ENCODE measurements around the gene NEU2. TPM values are rescaled to one million over a fixed set of nuclear protein-coding genes. Genes with fewer than 3 reads are reported as not detected.

The NEU2 gene
- total RNA-seq, 1 donor from 2014 or later = not detected

DNA sequence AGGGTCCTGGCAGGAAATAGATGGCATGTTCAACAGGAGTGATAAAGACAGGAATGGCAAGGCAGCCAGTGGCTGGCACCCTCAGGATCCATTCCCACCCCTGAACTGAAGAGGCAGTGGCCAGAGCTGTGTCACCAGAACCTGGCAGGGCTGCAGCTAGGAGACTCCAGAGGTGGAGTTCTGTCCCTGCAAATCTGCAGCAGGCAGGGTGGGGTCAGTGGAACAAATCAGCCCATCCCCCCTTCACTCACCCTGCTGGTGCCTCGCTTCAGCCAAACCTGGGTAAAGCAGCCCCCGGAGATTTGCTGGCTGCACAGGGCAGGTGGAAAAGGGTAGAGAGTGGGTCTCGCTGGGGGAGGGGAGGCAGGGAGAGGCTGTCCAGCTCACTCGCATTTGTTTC lies 40.4 kb downstream of the NEU2 start:
- H3K27me3 Mint-ChIP-seq = no peaks in the 10 kb centered on the region
- H3K4me1 Mint-ChIP-seq = peaks cover 45% of the 10 kb centered on the region
- TF ChIP-seq, protein P1, sequence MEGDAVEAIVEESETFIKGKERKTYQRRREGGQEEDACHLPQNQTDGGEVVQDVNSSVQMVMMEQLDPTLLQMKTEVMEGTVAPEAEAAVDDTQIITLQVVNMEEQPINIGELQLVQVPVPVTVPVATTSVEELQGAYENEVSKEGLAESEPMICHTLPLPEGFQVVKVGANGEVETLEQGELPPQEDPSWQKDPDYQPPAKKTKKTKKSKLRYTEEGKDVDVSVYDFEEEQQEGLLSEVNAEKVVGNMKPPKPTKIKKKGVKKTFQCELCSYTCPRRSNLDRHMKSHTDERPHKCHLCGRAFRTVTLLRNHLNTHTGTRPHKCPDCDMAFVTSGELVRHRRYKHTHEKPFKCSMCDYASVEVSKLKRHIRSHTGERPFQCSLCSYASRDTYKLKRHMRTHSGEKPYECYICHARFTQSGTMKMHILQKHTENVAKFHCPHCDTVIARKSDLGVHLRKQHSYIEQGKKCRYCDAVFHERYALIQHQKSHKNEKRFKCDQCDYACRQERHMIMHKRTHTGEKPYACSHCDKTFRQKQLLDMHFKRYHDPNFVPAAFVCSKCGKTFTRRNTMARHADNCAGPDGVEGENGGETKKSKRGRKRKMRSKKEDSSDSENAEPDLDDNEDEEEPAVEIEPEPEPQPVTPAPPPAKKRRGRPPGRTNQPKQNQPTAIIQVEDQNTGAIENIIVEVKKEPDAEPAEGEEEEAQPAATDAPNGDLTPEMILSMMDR (IDR thresholded peaks at IDR 0.05) = no peak
- intact Hi-C loops (cut with micrococcal nuclease) = no loop called here
- H3K4me3 Mint-ChIP-seq = no peak overlapping the region
- H3K9me3 Mint-ChIP-seq = peaks cover 4% of the 10 kb centered on the region
- DNase-seq = no peak
- ATAC-seq (ENCODE audit: low read depth) = no peak
- POLR2A ChIA-PET = interaction anchor here (1.0 to 4.7 kb wide), 3 partner anchors 10 to 27 kb away, joined by 5 to 113 read pairs (median 19); partner anchors contain the start of gene INPP5D
- no peak overlapping the region for H3K27ac Mint-ChIP-seq
- CTCF ChIA-PET = interaction anchor here (0.7 to 1.5 kb wide), 2 partner anchors 27 to 52 kb away, joined by 3 to 5 read pairs; no protein-coding TSS in a partner anchor
- H3K36me3 Mint-ChIP-seq (ENCODE audit: low read depth) = peaks cover 27% of the 10 kb centered on the region

DNA sequence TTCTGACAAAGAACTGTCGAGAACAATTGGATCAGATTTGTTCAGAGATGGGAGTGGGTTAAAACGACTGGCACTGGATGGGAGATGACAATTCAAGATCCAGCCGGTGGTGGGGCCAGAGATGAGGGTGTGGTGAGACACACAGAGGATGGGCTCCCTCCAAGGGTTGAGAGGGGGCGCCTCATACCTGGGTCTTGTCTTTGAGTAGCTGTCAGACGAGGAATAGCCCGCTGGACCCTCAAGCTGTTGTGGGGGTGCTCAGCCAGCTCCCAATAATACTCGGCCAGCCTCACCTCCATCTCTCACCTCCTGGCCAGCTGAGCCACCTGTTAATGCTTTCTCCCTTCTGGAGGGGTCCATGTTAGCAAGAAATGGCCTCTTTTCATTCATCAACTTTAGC lies 41.6 kb downstream of the NEU2 start:
- H3K36me3 Mint-ChIP-seq (ENCODE audit: low read depth) = peaks cover 29% of the 10 kb centered on the region
- H3K27me3 Mint-ChIP-seq = no peaks in the 10 kb centered on the region
- DNase-seq = no peak
- H3K4me3 Mint-ChIP-seq = no peak overlapping the region
- no peak for ATAC-seq (ENCODE audit: low read depth)
- ChIA-PET CTCF (interaction anchor here (1.5 kb wide), 1 partner anchor 50 kb away, joined by 5 read pairs; no protein-coding TSS in a partner anchor), POLR2A (interaction anchor here (0.6 to 4.7 kb wide), 8 partner anchors 9 to 891 kb away, joined by 4 to 113 read pairs (median 16); partner anchors contain the start of gene INPP5D)
- peaks cover 47% of the 10 kb centered on the region for H3K4me1 Mint-ChIP-seq
- intact Hi-C loops (cut with micrococcal nuclease) = no loop called here
- peaks cover 4% of the 10 kb centered on the region for H3K9me3 Mint-ChIP-seq
- H3K27ac Mint-ChIP-seq = no peak overlapping the region
- TF ChIP-seq, protein P1 (IDR thresholded peaks at IDR 0.05) = no peak

DNA sequence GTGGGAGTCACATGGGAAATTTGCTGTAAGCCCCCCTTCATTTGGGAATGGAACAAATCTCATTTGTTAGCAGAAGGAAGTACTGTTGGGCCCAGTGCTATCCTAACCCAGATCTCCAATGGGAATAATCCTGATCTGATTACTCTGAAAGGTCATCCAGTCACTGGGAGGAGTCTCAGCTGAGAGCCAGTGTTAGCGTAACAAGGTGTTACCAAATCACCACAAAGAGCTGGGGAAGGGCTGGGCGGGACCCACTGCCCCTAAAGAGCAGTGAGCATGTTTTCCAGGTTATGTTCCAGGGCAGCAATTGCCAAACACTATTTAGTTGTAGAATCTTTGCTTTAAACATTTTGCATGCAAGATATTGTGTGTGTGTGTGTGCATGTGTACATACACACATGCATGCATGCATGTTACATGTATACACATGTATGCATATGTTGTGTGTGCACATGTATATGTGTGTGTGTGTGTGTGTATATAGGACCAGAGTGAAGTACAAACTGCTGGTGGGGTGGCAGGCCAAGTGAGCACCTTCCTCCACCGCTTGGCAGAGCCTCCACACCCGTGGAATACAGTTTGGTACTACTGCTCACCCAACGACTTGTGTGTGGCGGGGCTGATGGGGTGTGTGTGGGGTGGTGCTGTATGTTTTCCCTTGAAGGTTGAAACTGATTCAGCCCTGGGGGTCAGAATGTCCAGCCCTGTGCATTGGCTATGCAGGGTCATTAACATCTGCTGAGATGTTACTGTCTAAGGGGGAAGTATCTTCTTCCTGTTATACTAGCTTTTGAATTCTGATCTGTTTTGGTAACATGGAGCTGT lies 42.9 kb downstream of the NEU2 start:
- peaks cover 4% of the 10 kb centered on the region for H3K9me3 Mint-ChIP-seq
- peaks cover 29% of the 10 kb centered on the region for H3K36me3 Mint-ChIP-seq (ENCODE audit: low read depth)
- no peaks in the 10 kb centered on the region for H3K27me3 Mint-ChIP-seq
- peaks cover 47% of the 10 kb centered on the region for H3K4me1 Mint-ChIP-seq
- ATAC-seq (ENCODE audit: low read depth) (peak; percentile 35), DNase-seq (no peak)
- no peak overlapping the region for H3K4me3 Mint-ChIP-seq
- TF ChIP-seq, protein P1 (IDR thresholded peaks at IDR 0.05) = no peak
- intact Hi-C loops (cut with micrococcal nuclease) = loop anchor here (5.0 kb wide), 1 partner anchor 67 kb away; no protein-coding TSS in a partner anchor
- POLR2A ChIA-PET = interaction anchor here (0.8 to 4.7 kb wide), 12 partner anchors 9 to 70 kb away, joined by 3 to 113 read pairs (median 10); partner anchors contain the start of gene INPP5D
- CTCF ChIA-PET = interaction anchor here (1.2 to 2.8 kb wide), 5 partner anchors 9 to 27 kb away, joined by 3 to 24 read pairs (median 4); partner anchors contain the start of gene INPP5D
- no peak overlapping the region for H3K27ac Mint-ChIP-seq

DNA sequence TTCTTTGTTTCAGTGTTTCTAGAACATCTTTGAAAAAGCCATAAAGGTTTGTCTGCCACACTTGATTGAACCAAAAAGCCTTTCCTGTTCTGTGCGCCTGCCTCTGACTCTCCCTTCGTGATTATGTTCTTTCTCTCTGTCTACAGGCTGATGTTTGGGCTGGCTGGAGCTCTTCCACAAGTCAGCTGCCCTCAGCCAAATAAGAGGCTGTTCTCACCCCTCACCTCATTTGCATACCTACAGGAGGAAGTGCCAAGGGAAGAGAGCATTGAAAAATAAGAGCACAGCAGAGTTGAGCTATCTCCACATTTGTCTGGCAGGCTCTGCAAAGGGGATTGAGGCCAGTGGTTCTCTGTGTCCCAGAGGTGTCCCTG lies 43.5 kb downstream of the NEU2 start:
- Mint-ChIP-seq H3K9me3 (peaks cover 4% of the 10 kb centered on the region), H3K27me3 (no peaks in the 10 kb centered on the region), H3K4me1 (peaks cover 47% of the 10 kb centered on the region), H3K36me3 (ENCODE audit: low read depth) (peaks cover 32% of the 10 kb centered on the region), H3K27ac (no peak overlapping the region), H3K4me3 (no peak overlapping the region)
- DNase-seq = no peak
- intact Hi-C loops (cut with micrococcal nuclease) = loop anchor here (1.0 to 5.0 kb wide), 6 partner anchors 9 to 66 kb away; no protein-coding TSS in a partner anchor
- TF ChIP-seq, protein P1 (IDR thresholded peaks at IDR 0.05) = no peak
- CTCF ChIA-PET = interaction anchor here (0.6 to 2.8 kb wide), 6 partner anchors 8 to 149 kb away, joined by 3 to 24 read pairs (median 4); partner anchors contain the start of gene INPP5D
- ATAC-seq (ENCODE audit: low read depth) = peak; percentile 73
- POLR2A ChIA-PET = interaction anchor here (0.8 to 4.7 kb wide), 12 partner anchors 8 to 69 kb away, joined by 3 to 113 read pairs (median 10); partner anchors contain the start of gene INPP5D
